ENCODE measurements around the gene FYN. TPM values are rescaled to one million over a fixed set of nuclear protein-coding genes. Genes with fewer than 3 reads are reported as not detected.

The FYN gene
- polyA plus RNA-seq, 3 donors, result 88.4 to 149 (median 114) TPM

- Histone ChIP-seq H4K20me1 (ENCODE audit: insufficient read depth, low read length) (no peaks in the 10 kb centered on the region), H3K36me3 (replicated peaks in 1 of 2; ENCODE audit: control insufficient read depth in 1 of 2, insufficient read depth in 2 of 2, low read length in 2 of 2) (no peaks in the 10 kb centered on the region), H3K4me2 (replicated peaks; ENCODE audit: extremely low read depth, low read length, poor library complexity, severe bottlenecking) (no peak overlapping the region), H2AFZ (ENCODE audit: insufficient read depth, low read depth, low read length, poor library complexity, severe bottlenecking) (no peak overlapping the region), H3K79me2 (ENCODE audit: insufficient read depth, low read length) (no peaks in the 10 kb centered on the region), H3K9me3 (replicated peaks in 1 of 2; ENCODE audit: control insufficient read depth in 1 of 2, insufficient read depth in 1 of 2, low read length in 2 of 2) (peaks cover 0 to 5% of the 10 kb centered on the region in 2 donors), H3K9ac (ENCODE audit: insufficient read depth, low read length, poor library complexity, severe bottlenecking) (no peak overlapping the region), H3K4me3 (replicated peaks in 1 of 3; ENCODE audit: low read depth in 2 of 3, low read length in 3 of 3) (no peak overlapping the region), H3K27ac (ENCODE audit: low read depth in 1 of 2, low read length in 2 of 2) (peak overlapping the region in 1 of 2 donors; percentile 0), H3K4me1 (ENCODE audit: control insufficient read depth in 1 of 2, insufficient read depth in 2 of 2, low read length in 2 of 2) (peaks cover 17 to 19% of the 10 kb centered on the region in 2 donors), H3K27me3 (ENCODE audit: control insufficient read depth in 2 of 2, insufficient read depth in 2 of 2, low read length in 2 of 2) (no peaks in the 10 kb centered on the region)
- H3K4me3 Mint-ChIP-seq, result peak overlapping the region in 1 of 2 donors; percentile 69
- intact Hi-C loops (cut with micrococcal nuclease), result no loop called here
- H3K9me3 Mint-ChIP-seq, result peaks cover 0 to 5% (median 5%) of the 10 kb centered on the region in 7 donors
- H3K36me3 Mint-ChIP-seq, result peaks cover 0 to 6% of the 10 kb centered on the region in 2 donors
- DNase-seq, result peak in 2 of 3 donors; percentile 22 to 31
- WGBS (ENCODE audit: insufficient coverage), result 60% methylated on average over 2 of the region's 4 CpGs
- peaks cover 24% of the 10 kb centered on the region for H3K4me1 Mint-ChIP-seq
- H3K27me3 Mint-ChIP-seq (ENCODE audit: low read depth in 3 of 3), result peaks cover 0 to 6% (median 2%) of the 10 kb centered on the region in 3 donors
- no peak for TF ChIP-seq CTCF (IDR thresholded peaks at IDR 0.05)
- H3K27ac Mint-ChIP-seq, result peak overlapping the region in 5 of 7 donors; percentile 31 to 53 (median 40)
Observed at GRCh38 chr6:111624401-111625098, 248.7 kb downstream of the FYN start.

DNA sequence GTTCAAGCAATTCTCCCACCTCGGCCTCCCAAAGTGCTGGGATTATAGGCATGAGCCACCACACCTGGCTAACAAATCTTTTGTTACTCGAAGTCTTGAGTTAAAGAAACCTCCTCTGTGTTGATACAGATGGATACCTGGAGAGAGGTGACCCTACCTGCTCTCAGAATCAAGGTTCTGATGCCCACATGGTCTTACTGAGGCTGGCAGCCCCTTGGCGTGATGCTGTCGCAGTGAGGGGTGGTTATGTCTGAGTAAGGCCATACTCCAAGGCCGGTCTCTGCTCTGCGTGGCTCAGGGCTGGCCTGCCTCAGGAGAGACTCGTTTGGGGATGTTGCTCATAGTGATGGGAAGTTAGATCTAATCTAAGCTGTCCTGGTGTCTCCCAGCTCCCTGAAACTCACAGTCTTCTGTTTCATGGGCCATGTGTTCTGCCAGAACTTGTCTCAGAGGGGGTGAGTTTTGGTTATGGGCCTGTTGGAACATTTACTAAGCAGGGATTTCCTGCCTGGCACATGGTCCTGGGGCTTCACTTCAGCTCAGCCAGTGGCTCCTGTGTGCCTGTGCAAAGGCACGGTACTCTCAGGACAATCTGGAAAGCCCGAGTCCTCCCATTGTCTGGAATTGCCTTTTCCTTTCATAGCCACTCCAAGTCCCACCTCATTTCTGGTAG lies 250.1 kb downstream of the FYN start:
- Mint-ChIP-seq H3K4me3 (no peak overlapping the region), H3K27me3 (ENCODE audit: low read depth in 3 of 3) (peaks cover 0 to 6% (median 2%) of the 10 kb centered on the region in 3 donors), H3K27ac (peak overlapping the region in 2 of 7 donors; percentile 8 to 32), H3K36me3 (peaks cover 0 to 3% of the 10 kb centered on the region in 2 donors), H3K4me1 (peaks cover 24% of the 10 kb centered on the region), H3K9me3 (no peaks in the 10 kb centered on the region)
- no peak overlapping the region for H3K4me3 ChIP-seq (replicated peaks in 1 of 3; ENCODE audit: low read depth in 2 of 3, low read length in 3 of 3)
- no peaks in the 10 kb centered on the region for H3K36me3 ChIP-seq (replicated peaks in 1 of 2; ENCODE audit: control insufficient read depth in 1 of 2, insufficient read depth in 2 of 2, low read length in 2 of 2)
- no peak overlapping the region for H3K9ac ChIP-seq (ENCODE audit: insufficient read depth, low read length, poor library complexity, severe bottlenecking)
- no peak overlapping the region for H3K4me2 ChIP-seq (replicated peaks; ENCODE audit: extremely low read depth, low read length, poor library complexity, severe bottlenecking)
- no peak for DNase-seq
- intact Hi-C loops (cut with micrococcal nuclease), result no loop called here
- no peak overlapping the region for H2AFZ ChIP-seq (ENCODE audit: insufficient read depth, low read depth, low read length, poor library complexity, severe bottlenecking)
- whole genome bisulfite sequencing (ENCODE audit: insufficient coverage), result 77% methylated on average over 6 of the region's 9 CpGs
- H3K4me1 ChIP-seq (ENCODE audit: control insufficient read depth in 1 of 2, insufficient read depth in 2 of 2, low read length in 2 of 2), result peaks cover 17 to 19% of the 10 kb centered on the region in 2 donors
- H3K27ac ChIP-seq (ENCODE audit: low read depth in 1 of 2, low read length in 2 of 2), result no peak overlapping the region
- H4K20me1 ChIP-seq (ENCODE audit: insufficient read depth, low read length), result no peaks in the 10 kb centered on the region
- no peaks in the 10 kb centered on the region for H3K27me3 ChIP-seq (ENCODE audit: control insufficient read depth in 2 of 2, insufficient read depth in 2 of 2, low read length in 2 of 2)
- H3K9me3 ChIP-seq (replicated peaks in 1 of 2; ENCODE audit: control insufficient read depth in 1 of 2, insufficient read depth in 1 of 2, low read length in 2 of 2), result no peaks in the 10 kb centered on the region
- no peak for TF ChIP-seq CTCF (IDR thresholded peaks at IDR 0.05)
- H3K79me2 ChIP-seq (ENCODE audit: insufficient read depth, low read length), result no peaks in the 10 kb centered on the region

All from CD14-positive monocyte (primary cell).